Trophoblast cell (in vitro differentiated cells and primary cell): ENCODE measurements around the gene IL6R.

Experiments
- DNase-seq, 2 donors: peaks; one replicate each; pipeline ENCODE4 v3.0.0-alpha.2; 2016
- H2AFZ ChIP-seq: 2 replicates; pipeline ENCODE4 v1.6.1; 2013; ENCODE audit warnings: low read length, moderate library complexity, mild to moderate bottlenecking; ENCODE audit not compliant: insufficient read depth, poor library complexity
- H2AK5ac ChIP-seq: 2 replicates; pipeline ENCODE4 v1.6.1; 2013; ENCODE audit warnings: mild to moderate bottlenecking, low read length
- H2BK120ac ChIP-seq: 2 replicates; pipeline ENCODE4 v1.6.1; 2013; ENCODE audit warnings: low read length, mild to moderate bottlenecking, moderate library complexity; ENCODE audit not compliant: insufficient read depth, poor library complexity
- H2BK12ac ChIP-seq: 2 replicates; pipeline ENCODE4 v1.6.1; 2013; ENCODE audit warnings: mild to moderate bottlenecking, low read length, moderate library complexity
- H2BK5ac ChIP-seq: 2 replicates; pipeline ENCODE4 v1.6.1; 2013; ENCODE audit warnings: low read length, low read depth, moderate library complexity, mild to moderate bottlenecking; ENCODE audit not compliant: poor library complexity
- H3K14ac ChIP-seq: 2 replicates; pipeline ENCODE4 v1.6.1; 2013; ENCODE audit warnings: mild to moderate bottlenecking, low read length
- H3K18ac ChIP-seq: 2 replicates; pipeline ENCODE4 v1.6.1; 2013; ENCODE audit warnings: mild to moderate bottlenecking, low read length
- H3K23ac ChIP-seq: 2 replicates; pipeline ENCODE4 v1.6.1; 2013; ENCODE audit warnings: low read length
- H3K27ac ChIP-seq: 2 replicates; pipeline ENCODE4 v1.5.1; 2013; ENCODE audit warnings: low read depth, mild to moderate bottlenecking, inconsistent platforms, low read length, moderate library complexity
- H3K27me3 ChIP-seq: 2 replicates; pipeline ENCODE4 v1.6.1; 2013; ENCODE audit warnings: inconsistent platforms, mild to moderate bottlenecking, low read length, moderate library complexity; ENCODE audit not compliant: insufficient read depth
- H3K36me3 ChIP-seq, 2 experiments: 1 replicate in 1 of 2; 2 replicates in 1 of 2; pipeline ENCODE4 v1.6.1; 2013; ENCODE audit warnings: low read length in 2 of 2, mild to moderate bottlenecking in 2 of 2, moderate library complexity in 1 of 2; ENCODE audit not compliant: insufficient read depth in 2 of 2, control insufficient read depth in 1 of 2
- H3K4ac ChIP-seq: 2 replicates; pipeline ENCODE4 v1.6.1; 2013; ENCODE audit warnings: low read depth, mild to moderate bottlenecking, low read length, moderate library complexity
- H3K4me1 ChIP-seq, 2 experiments: 1 replicate in 1 of 2; 2 replicates in 1 of 2; pipeline ENCODE4 v1.6.1; 2013; ENCODE audit warnings: low read length in 2 of 2, mild to moderate bottlenecking in 2 of 2, moderate library complexity in 1 of 2; ENCODE audit not compliant: insufficient read depth in 2 of 2, control insufficient read depth in 1 of 2
- H3K4me2 ChIP-seq: 2 replicates; pipeline ENCODE4 v1.6.1; 2013; ENCODE audit warnings: inconsistent platforms, mild to moderate bottlenecking, low read length, moderate library complexity
- H3K4me3 ChIP-seq: 2 replicates; pipeline ENCODE4 v1.5.1; 2013; ENCODE audit warnings: mild to moderate bottlenecking, low read depth, low read length, inconsistent platforms
- H3K79me1 ChIP-seq: one replicate; pipeline ENCODE4 v1.6.1; 2013; ENCODE audit warnings: low read length
- H3K79me2 ChIP-seq: 2 replicates; pipeline ENCODE4 v1.6.1; 2013; ENCODE audit warnings: low read length, mild to moderate bottlenecking; ENCODE audit not compliant: control insufficient read depth, insufficient read depth, poor library complexity
- H3K9ac ChIP-seq: 2 replicates; pipeline ENCODE4 v1.6.1; 2013; ENCODE audit warnings: mild to moderate bottlenecking, low read length
- H3K9me3 ChIP-seq: 2 replicates; pipeline ENCODE4 v1.6.1; 2013; ENCODE audit warnings: low read depth, mild to moderate bottlenecking, control low read depth, inconsistent platforms, low read length; ENCODE audit not compliant: insufficient read depth
- H4K12ac ChIP-seq: 2 replicates; pipeline ENCODE4 v1.6.1; 2013; ENCODE audit warnings: low read depth, mild to moderate bottlenecking, low read length, moderate library complexity
- H4K8ac ChIP-seq: 2 replicates; pipeline ENCODE4 v1.6.1; 2013; ENCODE audit warnings: low read depth, mild to moderate bottlenecking, low read length, moderate library complexity
- H4K91ac ChIP-seq: one replicate; pipeline ENCODE4 v1.6.1; 2013; ENCODE audit warnings: low read depth, mild to moderate bottlenecking, low read length, moderate library complexity
- WGBS: extraction: QIAGEN DNeasy Blood & Tissue Kit; methylation state at CpG from one replicate; pipeline ENCODE4 v1.1.7; 2013; ENCODE audit warnings: missing lambda C conversion rate; ENCODE audit not compliant: insufficient read length, insufficient coverage; ENCODE audit errors: extremely low coverage; 5-methylcytosine and 5-hydroxymethylcytosine counted together

IL6R gene

DNA sequence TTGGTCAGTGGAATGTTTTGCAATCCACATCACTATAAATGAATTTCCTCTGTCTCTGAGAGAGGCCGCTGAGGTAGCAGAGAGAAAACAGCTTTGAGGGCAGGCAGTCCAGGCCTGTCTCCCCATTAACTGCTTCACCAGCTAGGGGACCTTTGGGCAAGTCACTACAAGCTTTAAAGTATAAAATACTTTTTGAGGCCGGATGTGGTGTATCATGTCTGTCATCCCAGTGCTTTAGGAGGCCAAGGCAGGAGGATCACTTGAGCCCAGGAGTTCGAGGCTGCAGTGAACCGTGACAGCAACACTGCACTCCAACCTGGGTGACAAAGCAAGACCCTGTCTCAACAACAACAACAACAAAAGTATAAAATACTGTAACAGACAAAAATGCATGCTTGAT is 6.4 kb downstream of the IL6R start:
- Histone ChIP-seq H2AFZ (no peak overlapping the region), H2BK12ac (no peak overlapping the region), H3K79me2 (no peaks in the 10 kb centered on the region), H3K23ac (no peak overlapping the region), H3K36me3 (no peaks in the 10 kb centered on the region), H4K91ac (no peak overlapping the region), H4K12ac (no peak overlapping the region), H3K27me3 (peaks cover 3% of the 10 kb centered on the region), H3K9me3 (no peaks in the 10 kb centered on the region), H2AK5ac (no peak overlapping the region), H4K8ac (no peak overlapping the region), H3K4me2 (no peak overlapping the region), H2BK120ac (no peak overlapping the region), H3K79me1 (no peaks in the 10 kb centered on the region), H3K4ac (no peak overlapping the region), H3K4me1 (no peaks in the 10 kb centered on the region), H3K27ac (no peak overlapping the region), H3K4me3 (no peak overlapping the region), H3K18ac (no peak overlapping the region), H3K14ac (no peak overlapping the region), H3K9ac (no peak overlapping the region), H2BK5ac (no peak overlapping the region)
- no CpG with 5 or more reads among the region's 4 CpGs for whole genome bisulfite sequencing
- DNase-seq: no peak

- Histone ChIP-seq H3K4me1 (no peaks in the 10 kb centered on the region), H3K27ac (no peak overlapping the region), H3K4me2 (no peak overlapping the region), H3K27me3 (no peaks in the 10 kb centered on the region), H3K4ac (no peak overlapping the region), H2AFZ (no peak overlapping the region), H2BK12ac (no peak overlapping the region), H3K79me2 (no peaks in the 10 kb centered on the region), H3K23ac (no peak overlapping the region), H2BK120ac (no peak overlapping the region), H3K4me3 (no peak overlapping the region), H3K9ac (no peak overlapping the region), H3K14ac (no peak overlapping the region), H4K12ac (no peak overlapping the region), H3K9me3 (no peaks in the 10 kb centered on the region), H3K79me1 (no peaks in the 10 kb centered on the region), H4K8ac (no peak overlapping the region), H2BK5ac (no peak overlapping the region), H3K36me3 (no peaks in the 10 kb centered on the region), H2AK5ac (no peak overlapping the region), H4K91ac (no peak overlapping the region), H3K18ac (no peak overlapping the region)
- no peak for DNase-seq
- WGBS: no CpG with 5 or more reads among the region's 7 CpGs
Measured at GRCh38 chr1:154413177-154413783, 8.1 kb downstream of the IL6R start.

DNA sequence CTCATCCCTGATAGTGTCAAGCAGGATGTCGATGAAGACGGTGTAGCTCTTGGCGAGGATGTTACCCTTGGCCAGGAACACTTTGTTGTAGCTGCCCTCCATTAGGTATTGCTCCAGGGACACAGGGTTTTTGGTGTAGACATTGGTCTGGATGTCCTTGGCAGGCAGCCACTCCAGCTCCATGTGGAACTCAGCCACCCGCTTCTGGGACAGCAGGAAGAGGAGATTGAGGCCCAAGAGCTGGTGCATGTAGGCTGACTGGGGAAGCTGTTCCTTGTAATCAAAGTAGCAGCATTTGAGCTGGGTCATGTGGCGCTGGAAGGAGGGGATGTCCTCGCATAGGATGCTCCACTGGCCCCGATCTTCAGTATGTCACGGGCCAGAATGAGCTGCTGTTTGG is 9.5 kb downstream of the IL6R start:
- H3K23ac ChIP-seq: no peak overlapping the region
- no peak overlapping the region for H2AK5ac ChIP-seq
- no peak overlapping the region for H4K8ac ChIP-seq
- no peak overlapping the region for H2BK5ac ChIP-seq
- H3K4me2 ChIP-seq: no peak overlapping the region
- no peaks in the 10 kb centered on the region for H3K9me3 ChIP-seq
- no peaks in the 10 kb centered on the region for H3K79me1 ChIP-seq
- no peak for DNase-seq
- no peaks in the 10 kb centered on the region for H3K36me3 ChIP-seq
- no peak overlapping the region for H2BK120ac ChIP-seq
- no peak overlapping the region for H3K4ac ChIP-seq
- no peak overlapping the region for H3K9ac ChIP-seq
- H2AFZ ChIP-seq: no peak overlapping the region
- H3K4me3 ChIP-seq: no peak overlapping the region
- no peak overlapping the region for H3K14ac ChIP-seq
- H3K27ac ChIP-seq: no peak overlapping the region
- H3K27me3 ChIP-seq: no peaks in the 10 kb centered on the region
- no CpG with 5 or more reads among the region's 8 CpGs for WGBS
- H4K12ac ChIP-seq: no peak overlapping the region
- H3K4me1 ChIP-seq: no peaks in the 10 kb centered on the region
- H3K18ac ChIP-seq: no peak overlapping the region
- no peaks in the 10 kb centered on the region for H3K79me2 ChIP-seq
- no peak overlapping the region for H2BK12ac ChIP-seq
- H4K91ac ChIP-seq: no peak overlapping the region

- H3K9me3 ChIP-seq: no peaks in the 10 kb centered on the region
- no peak overlapping the region for H4K8ac ChIP-seq
- H3K4ac ChIP-seq: no peak overlapping the region
- no peak for DNase-seq
- no peak overlapping the region for H2BK120ac ChIP-seq
- H3K27ac ChIP-seq: no peak overlapping the region
- H3K4me2 ChIP-seq: no peak overlapping the region
- H3K9ac ChIP-seq: no peak overlapping the region
- H3K79me2 ChIP-seq: no peaks in the 10 kb centered on the region
- H2BK5ac ChIP-seq: no peak overlapping the region
- H3K36me3 ChIP-seq: no peaks in the 10 kb centered on the region
- no peak overlapping the region for H2BK12ac ChIP-seq
- no peak overlapping the region for H4K91ac ChIP-seq
- no peaks in the 10 kb centered on the region for H3K27me3 ChIP-seq
- H3K18ac ChIP-seq: no peak overlapping the region
- no CpG with 5 or more reads among the region's 10 CpGs for WGBS
- no peak overlapping the region for H2AK5ac ChIP-seq
- H3K14ac ChIP-seq: no peak overlapping the region
- H2AFZ ChIP-seq: no peak overlapping the region
- no peaks in the 10 kb centered on the region for H3K4me1 ChIP-seq
- no peaks in the 10 kb centered on the region for H3K79me1 ChIP-seq
- no peak overlapping the region for H3K4me3 ChIP-seq
- no peak overlapping the region for H3K23ac ChIP-seq
- H4K12ac ChIP-seq: no peak overlapping the region
Measured at GRCh38 chr1:154416471-154417337, 11.6 kb downstream of the IL6R start.
